IMR-90 (cell line): ENCODE measurements around the gene PSMG4. TPM values are rescaled to one million over a fixed set of nuclear protein-coding genes. Genes with fewer than 3 reads are reported as not detected.

Source experiments
- ATAC-seq: fragments of 200-7000 bp; cut with Tn5 transposase; 2 replicates; pipeline ENCODE4 v1.9.1; 2020; ENCODE audit warnings: low read depth, mild to moderate bottlenecking, moderate library complexity
- BruUV-seq: library from RNA; stranded (reverse); fragments of 400-500 nt; replicated peaks from 2 replicates; lab custom pipeline; 2021; lab: Mats Ljungman, UMichigan
- CTCF ChIA-PET: fragments of 300-600 bp; formaldehyde crosslinking; extraction: SDS; loops from one replicate; lab custom pipeline; 2021; ENCODE audit warnings: antibody characterized with exemption; lab: Yijun Ruan, JAX
- POLR2A ChIA-PET: fragments of 300-600 bp; sonication (Branson Sonifier 250); formaldehyde crosslinking; loops from one replicate; lab custom pipeline; 2022; ENCODE audit warnings: antibody characterized with exemption; ENCODE audit not compliant: unreplicated experiment; lab: Charles Lee
- DNase-seq: peaks from one replicate; pipeline ENCODE4 v3.0.0; 2013
- H2AFZ ChIP-seq: replicated peaks from 2 replicates; pipeline ENCODE3; 2013; ENCODE audit warnings: low read length, mild to moderate bottlenecking; ENCODE audit not compliant: poor library complexity
- H2AK5ac ChIP-seq: 2 replicates; pipeline ENCODE4 v1.6.1; 2013; ENCODE audit warnings: low read depth, low read length, inconsistent platforms
- H2AK9ac ChIP-seq: replicated peaks from 2 replicates; pipeline ENCODE3; 2013; ENCODE audit warnings: mild to moderate bottlenecking, low read depth, low read length, moderate library complexity; ENCODE audit not compliant: poor library complexity
- H2BK120ac ChIP-seq: 2 replicates; pipeline ENCODE4 v1.6.1; 2013; ENCODE audit warnings: low read depth, low read length, inconsistent platforms
- H2BK15ac ChIP-seq: 3 replicates; pipeline ENCODE4 v1.6.1; 2013; ENCODE audit warnings: low read depth, low read length, inconsistent platforms
- H2BK20ac ChIP-seq: 2 replicates; pipeline ENCODE4 v1.6.1; 2013; ENCODE audit warnings: low read depth, mild to moderate bottlenecking, inconsistent platforms, low read length, moderate library complexity
- H2BK5ac ChIP-seq: 2 replicates; pipeline ENCODE4 v1.6.1; 2013; ENCODE audit warnings: mild to moderate bottlenecking, low read depth, low read length, inconsistent platforms; ENCODE audit not compliant: poor library complexity, severe bottlenecking
- H3K14ac ChIP-seq: replicated peaks from 2 replicates; pipeline ENCODE4 v1.6.1; 2013; ENCODE audit warnings: low read depth, low read length, inconsistent platforms
- H3K18ac ChIP-seq: 2 replicates; pipeline ENCODE4 v1.6.1; 2013; ENCODE audit warnings: low read depth, low read length, control low read depth
- H3K23ac ChIP-seq: 2 replicates; pipeline ENCODE4 v1.6.1; 2013; ENCODE audit warnings: low read depth, low read length, inconsistent platforms
- H3K27ac ChIP-seq: 2 replicates; pipeline ENCODE4 v1.5.1; 2013; ENCODE audit warnings: mild to moderate bottlenecking, control low read depth, low read length; ENCODE audit not compliant: insufficient read depth
- H3K27me3 ChIP-seq: 2 replicates; pipeline ENCODE4 v1.6.1; 2013; ENCODE audit warnings: low read length; ENCODE audit not compliant: control insufficient read depth, insufficient read depth
- H3K36me3 ChIP-seq: 2 replicates; pipeline ENCODE4 v1.6.1; 2013; ENCODE audit warnings: low read length, mixed read lengths; ENCODE audit not compliant: control insufficient read depth, insufficient read depth
- H3K4ac ChIP-seq: 2 replicates; pipeline ENCODE4 v1.6.1; 2013; ENCODE audit warnings: low read depth, low read length, inconsistent platforms
- H3K4me1 ChIP-seq: 2 replicates; pipeline ENCODE4 v1.6.1; 2013; ENCODE audit warnings: low read length, mixed read lengths; ENCODE audit not compliant: control insufficient read depth, insufficient read depth
- H3K4me2 ChIP-seq: 2 replicates; pipeline ENCODE4 v1.6.1; 2013; ENCODE audit warnings: low read depth, mild to moderate bottlenecking, control low read depth, low read length, moderate library complexity
- H3K4me3 ChIP-seq: 2 replicates; pipeline ENCODE4 v1.5.1; 2013; ENCODE audit warnings: low read depth, mild to moderate bottlenecking, control low read depth, low read length, moderate library complexity; ENCODE audit not compliant: insufficient read depth
- H3K56ac ChIP-seq: 2 replicates; pipeline ENCODE4 v1.6.1; 2013; ENCODE audit warnings: low read length, inconsistent platforms; ENCODE audit not compliant: insufficient read depth; ENCODE audit errors: extremely low read depth
- H3K79me1 ChIP-seq, 2 experiments: 2 replicates each; pipeline ENCODE4 v1.6.1; 2013; ENCODE audit warnings: low read length in 2 of 2, inconsistent platforms in 1 of 2, low read depth in 1 of 2
- H3K9ac ChIP-seq: 2 replicates; pipeline ENCODE4 v1.6.1; 2013; ENCODE audit warnings: low read depth, low read length, control low read depth
- H3K9me1 ChIP-seq: 2 replicates; pipeline ENCODE4 v1.6.1; 2013; ENCODE audit warnings: low read length, inconsistent platforms; ENCODE audit not compliant: insufficient read depth
- H3K9me3 ChIP-seq: 2 replicates; pipeline ENCODE4 v1.6.1; 2013; ENCODE audit warnings: low read length; ENCODE audit not compliant: control insufficient read depth, insufficient read depth
- H4K20me1 ChIP-seq: 2 replicates; pipeline ENCODE4 v1.6.1; 2013; ENCODE audit warnings: low read length, inconsistent platforms; ENCODE audit not compliant: insufficient read depth
- H4K5ac ChIP-seq: 2 replicates; pipeline ENCODE4 v1.6.1; 2013; ENCODE audit warnings: mild to moderate bottlenecking, low read depth, low read length, control low read depth
- H4K8ac ChIP-seq, 2 experiments: 2 replicates each; pipeline ENCODE4 v1.6.1; 2013; ENCODE audit warnings: low read depth in 2 of 2, low read length in 2 of 2, control low read depth in 1 of 2, inconsistent platforms in 1 of 2
- H4K91ac ChIP-seq: 2 replicates; pipeline ENCODE4 v1.6.1; 2013; ENCODE audit warnings: low read depth, low read length, inconsistent platforms; ENCODE audit not compliant: insufficient read depth
- BHLHE40 ChIP-seq: fragments of 150-350 bp; IDR thresholded peaks from 2 replicates; pipeline ENCODE4 v1.6.1; 2016; ENCODE audit warnings: mild to moderate bottlenecking, low read depth, low read length
- CEBPB ChIP-seq: IDR thresholded peaks from 2 replicates; pipeline ENCODE4 v1.6.1; 2012; ENCODE audit warnings: low read depth, low read length, improper control_type of control experiment
- CHD1 ChIP-seq: IDR thresholded peaks from 2 replicates; pipeline ENCODE4 v1.6.1; 2012; ENCODE audit warnings: low read depth, low read length, improper control_type of control experiment
- FOS ChIP-seq: fragments of 150-350 bp; IDR thresholded peaks from 2 replicates; pipeline ENCODE4 v1.6.1; 2016; ENCODE audit warnings: low read depth, low read length
- MAFK ChIP-seq: IDR thresholded peaks from 2 replicates; pipeline ENCODE4 v1.6.1; 2012; ENCODE audit warnings: low read depth, low read length, improper control_type of control experiment
- MAZ ChIP-seq: IDR thresholded peaks from 2 replicates; pipeline ENCODE4 v1.6.1; 2012; ENCODE audit warnings: low read depth, mild to moderate bottlenecking, low read length, improper control_type of control experiment, moderate library complexity, borderline replicate concordance
- MXI1 ChIP-seq: IDR thresholded peaks from 2 replicates; pipeline ENCODE4 v1.6.1; 2012; ENCODE audit warnings: low read depth, mild to moderate bottlenecking, low read length, moderate library complexity, borderline replicate concordance
- NFE2L2 ChIP-seq: fragments of 150-350 bp; IDR thresholded peaks from 2 replicates; pipeline ENCODE4 v1.6.1; 2016; ENCODE audit warnings: low read depth, mild to moderate bottlenecking, low read length
- RAD21 ChIP-seq: IDR thresholded peaks from 2 replicates; pipeline ENCODE4 v1.6.1; 2012; ENCODE audit warnings: low read length, improper control_type of control experiment
- RCOR1 ChIP-seq: IDR thresholded peaks from 2 replicates; pipeline ENCODE4 v1.6.1; 2012; ENCODE audit warnings: mild to moderate bottlenecking, low read length, improper control_type of control experiment; ENCODE audit not compliant: insufficient replicate concordance
- RFX5 ChIP-seq: IDR thresholded peaks from 2 replicates; pipeline ENCODE4 v1.8.0; 2012; ENCODE audit warnings: low read depth, mild to moderate bottlenecking, low read length, moderate library complexity
- SMC3 ChIP-seq: fragments of 150-350 bp; IDR thresholded peaks from 2 replicates; pipeline ENCODE4 v1.6.1; 2016; ENCODE audit warnings: low read depth, mild to moderate bottlenecking, antibody characterized with exemption, low read length, moderate library complexity
- WGBS, 2 experiments: methylation state at CpG; one replicate each; pipeline versions ENCODE4 v1.1.5 to v1.1.7; 2013; ENCODE audit warnings: missing lambda C conversion rate in 2 of 2; ENCODE audit not compliant: insufficient read length in 1 of 2; ENCODE audit errors: extremely low coverage in 2 of 2; 5-methylcytosine and 5-hydroxymethylcytosine counted together
- dilution Hi-C: fragments of 300-500 bp; cut with HindIII; formaldehyde crosslinking; loops from one replicate; pipeline ENCODE4 v1.14.3; 2018; ENCODE audit warnings: low sequenced_read_pairs; ENCODE audit not compliant: unreplicated experiment
- in situ Hi-C: fragments of 300-500 bp; cut with MboI; formaldehyde crosslinking; loops from 3 replicates; pipeline ENCODE4 v1.14.3; 2019; ENCODE audit warnings: low sequenced_read_pairs, inconsistent platforms, mixed read lengths
- intact Hi-C: fragments of 100-400 bp; cut with micrococcal nuclease; formaldehyde crosslinking; loops from 2 replicates; pipeline ENCODE4 v1.10.0; 2022
- polyA plus RNA-seq, 3 experiments: library from polyadenylated mRNA; depleted of rRNA; stranded (reverse); fragments of >200 nt; gene quantifications; 2 replicates each; pipeline ENCODE4 v1.2.3, GENCODE V29; 2012; ENCODE audit warnings: low replicate concordance in 1 of 3
- total RNA-seq: library from RNA; depleted of rRNA; stranded (reverse); fragments of >200 nt; gene quantifications from 2 replicates; pipeline ENCODE4 v1.2.3, GENCODE V29; 2012
- TF ChIP-seq, protein P1 (sequence below): fragments of 150-350 bp; IDR thresholded peaks from 2 replicates; pipeline ENCODE4 v1.6.1; 2017; ENCODE audit warnings: mild to moderate bottlenecking, antibody characterized with exemption, low read length, low read depth
- TF ChIP-seq, protein P2 (sequence below): fragments of 150-350 bp; IDR thresholded peaks from 2 replicates; pipeline ENCODE4 v1.6.1; 2016; ENCODE audit warnings: low read depth, mild to moderate bottlenecking, low read length, moderate library complexity, borderline replicate concordance
- TF ChIP-seq, protein P3 (sequence below): conservative IDR thresholded peaks from 2 replicates; pipeline ENCODE4 v1.5.1; 2012; ENCODE audit warnings: mild to moderate bottlenecking, low read depth, low read length, improper control_type of control experiment

Gene PSMG4
- total and polyA plus RNA-seq, 2 of the 4 experiments (the other 2 are of a cell fraction), result 5.6 to 13.4 TPM

DNA sequence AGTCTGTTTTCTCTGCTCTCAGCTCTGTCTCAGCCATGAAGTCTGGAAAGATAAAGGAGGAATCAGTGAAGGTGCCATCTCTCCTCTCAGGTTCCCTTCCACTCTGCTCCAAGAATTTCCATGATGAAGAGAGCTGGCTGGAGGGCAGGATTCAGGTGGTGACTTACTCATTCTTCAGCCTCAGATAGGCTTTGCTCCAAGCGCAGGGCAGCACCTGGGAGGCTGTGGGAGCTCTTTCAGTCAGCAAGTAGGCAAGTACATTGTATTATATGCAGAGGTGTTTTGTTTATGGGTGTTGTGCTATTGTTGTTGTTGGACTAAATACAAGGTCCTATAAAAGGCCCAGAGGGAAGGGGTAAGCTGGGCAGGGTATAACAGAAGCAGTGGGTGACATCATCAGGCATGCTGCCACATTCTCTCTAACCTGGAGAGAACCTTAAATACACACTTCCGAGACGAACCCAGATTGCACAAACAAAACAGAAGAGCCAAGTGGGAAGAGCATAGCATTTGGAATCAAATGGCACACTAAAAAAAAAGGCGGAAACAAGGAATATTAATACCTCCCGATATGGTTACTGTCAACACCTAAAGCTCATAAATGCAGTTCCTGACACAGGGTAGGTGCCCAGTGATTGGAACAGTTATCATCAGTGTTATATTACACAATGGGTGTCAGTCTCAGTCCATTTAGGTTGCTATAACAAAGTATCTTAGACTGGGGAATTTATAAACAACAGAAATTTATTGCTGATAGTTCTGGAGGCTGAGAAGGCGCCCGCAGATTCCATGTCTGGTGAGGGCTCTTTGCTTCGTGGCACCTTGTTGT lies 14.5 kb upstream of the PSMG4 start:
- dilution Hi-C loops (no loop called here), in situ Hi-C loops (no loop called here), intact Hi-C loops (no loop called here)
- no TSS peak for BruUV-seq
- Histone ChIP-seq H3K18ac (no peak overlapping the region), H2BK15ac (no peak overlapping the region), H2AK9ac (no peak overlapping the region), H4K20me1 (no peaks in the 10 kb centered on the region), H3K79me1 (no peaks in the 10 kb centered on the region), H2BK120ac (no peak overlapping the region), H4K91ac (no peak overlapping the region), H3K4me3 (no peak overlapping the region), H2AK5ac (no peak overlapping the region), H4K8ac (no peak overlapping the region), H3K4ac (no peak overlapping the region), H3K4me2 (no peak overlapping the region), H2BK20ac (no peak overlapping the region), H3K23ac (no peak overlapping the region), H3K27ac (no peak overlapping the region), H2AFZ (no peak overlapping the region), H3K14ac (no peak overlapping the region), H3K4me1 (peaks cover 13% of the 10 kb centered on the region), H4K5ac (no peak overlapping the region), H3K56ac (no peak overlapping the region), H3K9me1 (peaks cover 7% of the 10 kb centered on the region), H2BK5ac (no peak overlapping the region), H3K36me3 (no peaks in the 10 kb centered on the region), H3K9me3 (peaks cover 3% of the 10 kb centered on the region; the same call in 1 of the 2 replicates), H3K9ac (no peak overlapping the region), H3K27me3 (0 out of 2 replicates have a peak, but pooled peaks cover 2% of the 10 kb centered on the region)
- WGBS, 2 experiments, result 80% methylated on average over 1 of the region's 8 CpGs; no CpG with 5 or more reads in 1 of the 2 experiments
- ChIA-PET CTCF (no interaction called here), POLR2A (no interaction called here)
- no peak for DNase-seq
- no peak for ATAC-seq
- TF ChIP-seq, protein P1, sequence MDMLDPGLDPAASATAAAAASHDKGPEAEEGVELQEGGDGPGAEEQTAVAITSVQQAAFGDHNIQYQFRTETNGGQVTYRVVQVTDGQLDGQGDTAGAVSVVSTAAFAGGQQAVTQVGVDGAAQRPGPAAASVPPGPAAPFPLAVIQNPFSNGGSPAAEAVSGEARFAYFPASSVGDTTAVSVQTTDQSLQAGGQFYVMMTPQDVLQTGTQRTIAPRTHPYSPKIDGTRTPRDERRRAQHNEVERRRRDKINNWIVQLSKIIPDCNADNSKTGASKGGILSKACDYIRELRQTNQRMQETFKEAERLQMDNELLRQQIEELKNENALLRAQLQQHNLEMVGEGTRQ, result no peak
- TF ChIP-seq RFX5 (no peak), RCOR1 (no peak), MAFK (no peak), CEBPB (no peak), MAZ (no peak), RAD21 (no peak), BHLHE40 (no peak), FOS (no peak), MXI1 (no peak), SMC3 (no peak), CHD1 (no peak), NFE2L2 (no peak)
- TF ChIP-seq, protein P2, sequence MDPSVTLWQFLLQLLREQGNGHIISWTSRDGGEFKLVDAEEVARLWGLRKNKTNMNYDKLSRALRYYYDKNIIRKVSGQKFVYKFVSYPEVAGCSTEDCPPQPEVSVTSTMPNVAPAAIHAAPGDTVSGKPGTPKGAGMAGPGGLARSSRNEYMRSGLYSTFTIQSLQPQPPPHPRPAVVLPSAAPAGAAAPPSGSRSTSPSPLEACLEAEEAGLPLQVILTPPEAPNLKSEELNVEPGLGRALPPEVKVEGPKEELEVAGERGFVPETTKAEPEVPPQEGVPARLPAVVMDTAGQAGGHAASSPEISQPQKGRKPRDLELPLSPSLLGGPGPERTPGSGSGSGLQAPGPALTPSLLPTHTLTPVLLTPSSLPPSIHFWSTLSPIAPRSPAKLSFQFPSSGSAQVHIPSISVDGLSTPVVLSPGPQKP, result no peak
- TF ChIP-seq, protein P3, sequence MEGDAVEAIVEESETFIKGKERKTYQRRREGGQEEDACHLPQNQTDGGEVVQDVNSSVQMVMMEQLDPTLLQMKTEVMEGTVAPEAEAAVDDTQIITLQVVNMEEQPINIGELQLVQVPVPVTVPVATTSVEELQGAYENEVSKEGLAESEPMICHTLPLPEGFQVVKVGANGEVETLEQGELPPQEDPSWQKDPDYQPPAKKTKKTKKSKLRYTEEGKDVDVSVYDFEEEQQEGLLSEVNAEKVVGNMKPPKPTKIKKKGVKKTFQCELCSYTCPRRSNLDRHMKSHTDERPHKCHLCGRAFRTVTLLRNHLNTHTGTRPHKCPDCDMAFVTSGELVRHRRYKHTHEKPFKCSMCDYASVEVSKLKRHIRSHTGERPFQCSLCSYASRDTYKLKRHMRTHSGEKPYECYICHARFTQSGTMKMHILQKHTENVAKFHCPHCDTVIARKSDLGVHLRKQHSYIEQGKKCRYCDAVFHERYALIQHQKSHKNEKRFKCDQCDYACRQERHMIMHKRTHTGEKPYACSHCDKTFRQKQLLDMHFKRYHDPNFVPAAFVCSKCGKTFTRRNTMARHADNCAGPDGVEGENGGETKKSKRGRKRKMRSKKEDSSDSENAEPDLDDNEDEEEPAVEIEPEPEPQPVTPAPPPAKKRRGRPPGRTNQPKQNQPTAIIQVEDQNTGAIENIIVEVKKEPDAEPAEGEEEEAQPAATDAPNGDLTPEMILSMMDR, result no peak
